HL-60 (cell line): ENCODE measurements around the gene PAOX.

ENCODE experiments used
- CTCF ChIP-seq: IDR thresholded peaks from one replicate; pipeline ENCODE4 v1.5.1; 2011; ENCODE audit warnings: low read length, control low read depth, inconsistent platforms; ENCODE audit not compliant: insufficient read depth
- GABPA ChIP-seq: IDR thresholded peaks from 2 replicates; pipeline ENCODE4 v1.6.1; 2012; ENCODE audit warnings: low read depth
- POLR2AphosphoS5 ChIP-seq: IDR thresholded peaks from 2 replicates; pipeline ENCODE4 v1.6.1; 2012; ENCODE audit warnings: low read depth
- REST ChIP-seq: IDR thresholded peaks from 2 replicates; pipeline ENCODE4 v1.6.1; 2012; ENCODE audit warnings: low read depth; ENCODE audit not compliant: insufficient replicate concordance

GRCh38 chr10:133399123-133399601 lies 20.1 kb downstream of the PAOX start:
- TF ChIP-seq CTCF = no peak
- TF ChIP-seq POLR2AphosphoS5 = no peak
- no peak for TF ChIP-seq REST
- no peak for TF ChIP-seq GABPA
